Astrocyte (in vitro differentiated cells and primary cell): ENCODE results near the gene DHRS9. TPM values are rescaled to one million over a fixed set of nuclear protein-coding genes. Genes with fewer than 3 reads are reported as not detected.
A peak's percentile ranks its signal among the peaks of the same experiment; 100 is the strongest.

Experiments used
- DNase-seq: peaks from one replicate; pipeline ENCODE4 v3.0.0-alpha.2; 2010; ENCODE audit warnings: low read depth
- FAIRE-seq: peaks from 2 replicates; lab custom pipeline; 2011; peaks lifted over from hg19 to GRCh38; lab: Jason Lieb, UNC
- H2AFZ ChIP-seq: 2 replicates; pipeline ENCODE4 v1.6.0; 2012; ENCODE audit warnings: low read depth, low read length, inconsistent platforms
- H3K27ac ChIP-seq: 2 replicates; pipeline ENCODE4 v1.5.1; 2011; ENCODE audit warnings: low read depth, low read length, inconsistent platforms
- H3K27me3 ChIP-seq: 2 replicates; pipeline ENCODE4 v1.6.0; 2011; ENCODE audit warnings: low read length, inconsistent platforms; ENCODE audit not compliant: insufficient read depth
- H3K36me3 ChIP-seq: 2 replicates; pipeline ENCODE4 v1.5.1; 2011; ENCODE audit warnings: low read length, inconsistent platforms; ENCODE audit not compliant: insufficient read depth
- H3K4me1 ChIP-seq: 2 replicates; pipeline ENCODE4 v1.5.1; 2011; ENCODE audit warnings: low read length, inconsistent platforms; ENCODE audit not compliant: insufficient read depth
- H3K4me2 ChIP-seq: 2 replicates; pipeline ENCODE4 v1.6.0; 2012; ENCODE audit warnings: low read length, inconsistent platforms
- H3K4me3 ChIP-seq: 2 replicates; pipeline ENCODE4 v1.5.1; 2011; ENCODE audit warnings: low read depth, mild to moderate bottlenecking, low read length, inconsistent platforms; ENCODE audit not compliant: insufficient read depth
- H3K79me2 ChIP-seq: 2 replicates; pipeline ENCODE4 v1.6.0; 2012; ENCODE audit warnings: mild to moderate bottlenecking, low read length, inconsistent platforms; ENCODE audit not compliant: insufficient read depth
- H3K9ac ChIP-seq: 2 replicates; pipeline ENCODE4 v1.6.0; 2012; ENCODE audit warnings: mild to moderate bottlenecking, low read length, inconsistent platforms
- H3K9me3 ChIP-seq: 2 replicates; pipeline ENCODE4 v1.5.1; 2012; ENCODE audit warnings: low read depth, mild to moderate bottlenecking, low read length, inconsistent platforms; ENCODE audit not compliant: insufficient read depth
- H4K20me1 ChIP-seq: 2 replicates; pipeline ENCODE4 v1.6.0; 2012; ENCODE audit warnings: low read length, inconsistent platforms; ENCODE audit not compliant: insufficient read depth
- H3K27ac Mint-ChIP-seq: one replicate; pipeline ENCODE4 v1.8.0; 2021; ENCODE audit warnings: mild to moderate bottlenecking, mixed read lengths; ENCODE audit not compliant: unreplicated experiment
- H3K27me3 Mint-ChIP-seq: one replicate; pipeline ENCODE4 v1.8.0; 2021; ENCODE audit warnings: low read depth, mixed read lengths; ENCODE audit not compliant: unreplicated experiment
- H3K36me3 Mint-ChIP-seq: one replicate; pipeline ENCODE4 v1.8.0; 2021; ENCODE audit warnings: low read depth, mixed read lengths; ENCODE audit not compliant: unreplicated experiment
- H3K4me1 Mint-ChIP-seq: one replicate; pipeline ENCODE4 v1.8.0; 2021; ENCODE audit warnings: low read depth, mixed read lengths; ENCODE audit not compliant: unreplicated experiment
- H3K4me3 Mint-ChIP-seq: one replicate; pipeline ENCODE4 v1.8.0; 2021; ENCODE audit warnings: mild to moderate bottlenecking, moderate library complexity, mixed read lengths; ENCODE audit not compliant: unreplicated experiment
- H3K9me3 Mint-ChIP-seq: one replicate; pipeline ENCODE4 v1.8.0; 2021; ENCODE audit warnings: mild to moderate bottlenecking, mixed read lengths; ENCODE audit not compliant: unreplicated experiment
- CTCF ChIP-seq: IDR thresholded peaks from 2 replicates; pipeline ENCODE4 v1.5.1; 2011; ENCODE audit warnings: low read depth, mild to moderate bottlenecking, inconsistent platforms, low read length, moderate library complexity; ENCODE audit not compliant: insufficient read depth
- EZH2 ChIP-seq: IDR thresholded peaks from 2 replicates; pipeline ENCODE4 v1.6.1; 2012; ENCODE audit warnings: mild to moderate bottlenecking, low read length, inconsistent platforms; ENCODE audit not compliant: insufficient read depth
- total RNA-seq: library from RNA; stranded (reverse); gene quantifications from 2 replicates; pipeline ENCODE4 v1.2.1, GENCODE V29; 2021

DHRS9 gene
- total RNA-seq, 1 donor from 2014 or later = not detected

DNA sequence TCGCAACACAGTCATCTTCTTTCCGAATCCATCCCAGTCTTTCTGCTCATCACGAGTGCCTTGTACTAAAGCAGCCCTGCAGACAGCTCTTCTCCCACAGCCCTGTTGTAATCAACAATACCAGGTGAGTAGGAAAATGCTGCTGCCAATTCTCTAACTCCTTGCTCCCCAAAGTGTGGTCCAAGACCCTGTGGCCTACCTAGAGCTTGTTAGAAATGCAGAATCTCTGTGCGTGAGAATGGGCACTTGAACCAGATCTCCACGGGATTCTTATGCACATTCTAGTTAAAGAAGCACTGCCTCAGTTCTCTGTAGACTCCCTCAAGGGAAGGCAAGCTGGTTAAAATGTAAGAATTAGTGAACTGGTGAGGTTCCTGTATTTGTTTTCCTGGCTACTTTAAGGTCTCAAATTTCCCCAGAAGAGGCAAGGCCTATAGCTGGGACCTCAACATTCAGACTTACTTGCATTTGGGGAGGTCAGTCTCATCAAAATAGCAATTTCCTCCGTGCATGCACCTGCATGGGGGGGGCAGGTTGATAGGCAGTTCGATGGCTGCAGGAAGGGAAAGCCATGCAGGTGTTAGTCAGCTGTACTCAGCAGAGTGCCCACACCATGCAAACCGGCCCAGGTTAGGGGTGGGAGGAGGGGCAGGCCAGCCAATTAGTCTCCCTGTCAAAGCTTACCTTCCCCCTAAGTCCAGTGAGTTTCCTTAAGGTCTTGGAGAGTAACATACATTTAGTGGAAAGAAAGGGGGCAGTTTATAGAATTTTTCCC is 70.8 kb downstream of the DHRS9 start:
- Histone ChIP-seq H3K27me3 (no peaks in the 10 kb centered on the region), H3K4me3 (no peak overlapping the region), H3K36me3 (no peaks in the 10 kb centered on the region), H3K9me3 (no peaks in the 10 kb centered on the region), H3K9ac (no peak overlapping the region), H3K27ac (no peak overlapping the region), H3K4me1 (no peaks in the 10 kb centered on the region), H3K4me2 (no peak overlapping the region), H4K20me1 (no peaks in the 10 kb centered on the region), H2AFZ (no peak overlapping the region), H3K79me2 (no peaks in the 10 kb centered on the region)
- DNase-seq (no peak), FAIRE-seq (no peak)
- no peak overlapping the region for H3K4me3 Mint-ChIP-seq
- no peak overlapping the region for H3K27ac Mint-ChIP-seq
- peaks cover 2% of the 10 kb centered on the region for H3K36me3 Mint-ChIP-seq
- no peaks in the 10 kb centered on the region for H3K9me3 Mint-ChIP-seq
- peaks cover 12% of the 10 kb centered on the region for H3K4me1 Mint-ChIP-seq
- TF ChIP-seq CTCF (no peak), EZH2 (no peak)
- H3K27me3 Mint-ChIP-seq = peaks cover 2% of the 10 kb centered on the region

DNA sequence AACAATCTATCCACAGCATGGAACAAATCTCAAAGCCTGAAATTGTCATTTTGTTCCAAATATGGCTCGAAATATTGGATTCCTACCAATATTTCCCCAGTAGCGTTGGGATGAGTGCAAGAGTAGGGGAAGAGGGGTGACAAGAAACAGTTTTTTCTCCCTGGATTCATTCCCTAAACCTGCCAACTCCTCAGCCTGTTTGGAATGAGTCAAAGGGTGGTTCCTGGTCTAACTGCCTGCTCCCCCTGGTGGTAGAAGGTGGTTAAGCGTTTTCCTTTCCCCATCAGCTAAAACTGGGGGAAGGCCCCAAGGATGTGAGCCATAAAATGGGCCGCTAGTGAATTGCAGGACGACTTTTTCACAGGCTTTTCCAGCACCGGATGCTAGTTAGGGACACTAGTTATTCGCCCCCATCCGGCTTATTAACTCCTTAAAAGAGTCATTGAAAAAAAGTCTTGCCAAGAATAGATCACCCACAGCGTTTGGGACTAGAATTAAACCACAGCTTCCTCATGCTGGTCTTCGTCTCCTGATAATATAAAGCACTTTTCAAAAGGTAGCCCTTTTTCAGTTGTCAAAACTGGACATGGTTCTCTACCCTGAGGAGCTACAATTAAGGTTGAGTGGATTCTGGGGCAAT is 72.5 kb downstream of the DHRS9 start:
- no peaks in the 10 kb centered on the region for H3K9me3 Mint-ChIP-seq
- no peaks in the 10 kb centered on the region for H3K36me3 ChIP-seq
- H3K4me3 Mint-ChIP-seq = no peak overlapping the region
- TF ChIP-seq EZH2 = no peak
- peak; percentile 84 for TF ChIP-seq CTCF
- DNase-seq = peak; percentile 38
- peak; percentile 68 for FAIRE-seq
- H2AFZ ChIP-seq = no peak overlapping the region
- no peaks in the 10 kb centered on the region for H3K27me3 ChIP-seq
- H3K36me3 Mint-ChIP-seq = peaks cover 2% of the 10 kb centered on the region
- H3K27me3 Mint-ChIP-seq = peaks cover 2% of the 10 kb centered on the region
- H4K20me1 ChIP-seq = no peaks in the 10 kb centered on the region
- H3K27ac ChIP-seq = no peak overlapping the region
- H3K9ac ChIP-seq = no peak overlapping the region
- H3K4me1 Mint-ChIP-seq = peaks cover 12% of the 10 kb centered on the region
- H3K79me2 ChIP-seq = no peaks in the 10 kb centered on the region
- H3K9me3 ChIP-seq = no peaks in the 10 kb centered on the region
- H3K4me3 ChIP-seq = no peak overlapping the region
- H3K27ac Mint-ChIP-seq = no peak overlapping the region
- H3K4me2 ChIP-seq = no peak overlapping the region
- H3K4me1 ChIP-seq = no peaks in the 10 kb centered on the region

DNA sequence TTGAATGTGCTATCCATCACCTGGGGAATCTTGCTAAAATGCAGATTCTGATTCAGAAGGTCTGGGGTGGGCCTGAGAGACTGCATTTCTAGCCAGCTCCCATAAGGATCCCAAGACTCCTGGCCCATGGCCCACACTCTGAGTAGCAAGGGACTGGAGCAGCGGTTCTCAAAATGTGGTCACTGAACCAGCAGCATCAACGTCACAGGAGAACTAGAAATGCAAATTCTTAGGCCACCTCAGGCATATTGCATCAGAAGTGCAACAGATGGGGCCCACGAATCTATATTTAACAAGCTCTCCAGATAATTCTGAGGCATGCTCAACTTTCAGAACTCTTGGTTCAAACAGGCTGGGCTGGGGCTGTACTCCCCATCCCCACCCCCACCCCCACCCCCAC is 74.6 kb downstream of the DHRS9 start:
- Mint-ChIP-seq H3K27me3 (peaks cover 2% of the 10 kb centered on the region), H3K27ac (no peak overlapping the region), H3K4me1 (no peaks in the 10 kb centered on the region), H3K36me3 (peaks cover 2% of the 10 kb centered on the region), H3K9me3 (no peaks in the 10 kb centered on the region), H3K4me3 (no peak overlapping the region)
- FAIRE-seq (no peak), DNase-seq (no peak)
- Histone ChIP-seq H3K9ac (no peak overlapping the region), H3K4me1 (no peaks in the 10 kb centered on the region), H4K20me1 (no peaks in the 10 kb centered on the region), H3K36me3 (no peaks in the 10 kb centered on the region), H3K79me2 (no peaks in the 10 kb centered on the region), H3K27me3 (no peaks in the 10 kb centered on the region), H3K9me3 (no peaks in the 10 kb centered on the region), H2AFZ (no peak overlapping the region), H3K4me2 (no peak overlapping the region), H3K4me3 (no peak overlapping the region), H3K27ac (no peak overlapping the region)
- TF ChIP-seq CTCF (no peak), EZH2 (no peak)
